HepG2 (cell line): ENCODE measurements around the gene SMYD1.

Source experiments
- MYC ChIP-seq: sonication (generic); formaldehyde crosslinking; IDR thresholded peaks from 2 replicates; pipeline ENCODE4 v1.9.0; 2021; ENCODE audit warnings: missing genetic modification reagents, borderline replicate concordance
- TAF1 ChIP-seq: sonication (generic); formaldehyde crosslinking; IDR thresholded peaks from 2 replicates; pipeline ENCODE4 v1.4.0; 2020; ENCODE audit warnings: missing genetic modification reagents
- TF ChIP-seq, protein P1 (sequence below): sonication (generic); formaldehyde crosslinking; IDR thresholded peaks from 2 replicates; pipeline ENCODE4 v1.5.0; 2020; ENCODE audit warnings: mild to moderate bottlenecking, missing genetic modification reagents, moderate library complexity

DNA sequence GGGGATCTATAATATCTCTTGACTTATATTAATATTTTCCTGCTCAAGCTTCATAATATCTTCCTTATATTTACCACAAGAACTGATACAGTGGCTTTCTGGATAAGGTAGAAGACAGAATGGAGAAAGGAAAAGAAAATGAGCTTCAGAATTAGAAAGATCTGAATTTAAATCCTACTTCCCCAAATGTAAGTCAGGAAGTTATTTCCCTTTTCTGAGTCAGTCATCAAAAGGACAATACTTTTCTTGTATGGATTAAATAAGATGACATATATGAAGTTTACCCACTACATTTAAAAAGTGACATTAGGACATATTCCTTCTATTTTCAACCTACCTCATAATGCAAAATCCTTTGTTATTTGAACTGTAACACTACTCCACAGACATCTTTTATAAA lies 31.0 kb upstream of the SMYD1 start:
- TF ChIP-seq, protein P1, sequence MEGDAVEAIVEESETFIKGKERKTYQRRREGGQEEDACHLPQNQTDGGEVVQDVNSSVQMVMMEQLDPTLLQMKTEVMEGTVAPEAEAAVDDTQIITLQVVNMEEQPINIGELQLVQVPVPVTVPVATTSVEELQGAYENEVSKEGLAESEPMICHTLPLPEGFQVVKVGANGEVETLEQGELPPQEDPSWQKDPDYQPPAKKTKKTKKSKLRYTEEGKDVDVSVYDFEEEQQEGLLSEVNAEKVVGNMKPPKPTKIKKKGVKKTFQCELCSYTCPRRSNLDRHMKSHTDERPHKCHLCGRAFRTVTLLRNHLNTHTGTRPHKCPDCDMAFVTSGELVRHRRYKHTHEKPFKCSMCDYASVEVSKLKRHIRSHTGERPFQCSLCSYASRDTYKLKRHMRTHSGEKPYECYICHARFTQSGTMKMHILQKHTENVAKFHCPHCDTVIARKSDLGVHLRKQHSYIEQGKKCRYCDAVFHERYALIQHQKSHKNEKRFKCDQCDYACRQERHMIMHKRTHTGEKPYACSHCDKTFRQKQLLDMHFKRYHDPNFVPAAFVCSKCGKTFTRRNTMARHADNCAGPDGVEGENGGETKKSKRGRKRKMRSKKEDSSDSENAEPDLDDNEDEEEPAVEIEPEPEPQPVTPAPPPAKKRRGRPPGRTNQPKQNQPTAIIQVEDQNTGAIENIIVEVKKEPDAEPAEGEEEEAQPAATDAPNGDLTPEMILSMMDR = no peak
- no peak for TF ChIP-seq MYC (CRISPR knock-in tag)
- TF ChIP-seq TAF1 (CRISPR knock-in tag) = no peak
